OCI-LY3 (cell line): ENCODE results near the gene SHISA8.
"Not testable (repeated sequence)": the region's sequence is repeated elsewhere in the genome, so short reads cannot be mapped to it uniquely, and the experiment has no call there.

Experiments
- EZH2phosphoT487 ChIP-seq: fragments of 200-600 bp; shearing (Covaris generic); IDR thresholded peaks from 2 replicates; pipeline ENCODE4 v1.6.1; 2018; ENCODE audit warnings: antibody characterized with exemption, mixed run types, low read depth
- TF ChIP-seq, protein P1 (sequence below): fragments of 200-600, 300-600 bp; sonication (generic); IDR thresholded peaks from 2 replicates; pipeline ENCODE4 v1.5.1; 2014; ENCODE audit warnings: antibody characterized with exemption, low read length, low read depth

DNA sequence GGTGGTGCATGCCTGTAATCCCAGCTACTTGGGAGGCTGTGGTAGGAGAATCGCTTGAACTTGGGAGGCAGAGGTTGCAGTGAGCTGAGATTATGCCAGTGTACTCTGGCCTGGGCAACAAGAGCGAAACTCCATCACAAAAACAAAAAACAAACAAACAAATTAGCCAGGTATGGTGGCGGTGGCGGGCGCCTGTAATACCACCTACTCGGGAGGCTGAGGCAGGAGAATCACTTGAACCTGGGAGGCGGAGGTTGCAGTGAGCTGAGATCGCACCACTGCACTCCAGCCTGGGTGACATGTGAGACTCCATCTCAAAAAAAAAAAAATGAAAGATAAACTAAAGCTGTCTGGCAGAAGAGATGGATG, 34.0 kb upstream of the SHISA8 start:
- TF ChIP-seq, protein P1, sequence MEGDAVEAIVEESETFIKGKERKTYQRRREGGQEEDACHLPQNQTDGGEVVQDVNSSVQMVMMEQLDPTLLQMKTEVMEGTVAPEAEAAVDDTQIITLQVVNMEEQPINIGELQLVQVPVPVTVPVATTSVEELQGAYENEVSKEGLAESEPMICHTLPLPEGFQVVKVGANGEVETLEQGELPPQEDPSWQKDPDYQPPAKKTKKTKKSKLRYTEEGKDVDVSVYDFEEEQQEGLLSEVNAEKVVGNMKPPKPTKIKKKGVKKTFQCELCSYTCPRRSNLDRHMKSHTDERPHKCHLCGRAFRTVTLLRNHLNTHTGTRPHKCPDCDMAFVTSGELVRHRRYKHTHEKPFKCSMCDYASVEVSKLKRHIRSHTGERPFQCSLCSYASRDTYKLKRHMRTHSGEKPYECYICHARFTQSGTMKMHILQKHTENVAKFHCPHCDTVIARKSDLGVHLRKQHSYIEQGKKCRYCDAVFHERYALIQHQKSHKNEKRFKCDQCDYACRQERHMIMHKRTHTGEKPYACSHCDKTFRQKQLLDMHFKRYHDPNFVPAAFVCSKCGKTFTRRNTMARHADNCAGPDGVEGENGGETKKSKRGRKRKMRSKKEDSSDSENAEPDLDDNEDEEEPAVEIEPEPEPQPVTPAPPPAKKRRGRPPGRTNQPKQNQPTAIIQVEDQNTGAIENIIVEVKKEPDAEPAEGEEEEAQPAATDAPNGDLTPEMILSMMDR, result not testable (repeated sequence)
- TF ChIP-seq EZH2phosphoT487, result not testable (repeated sequence)
